HG02943 (cell line): Measurements from ENCODE around the gene PDCD2.
"Not testable (repeated sequence)": the region's sequence is repeated elsewhere in the genome, so short reads cannot be mapped to it uniquely, and the experiment has no call there.

Source experiments
- ATAC-seq: cut with Tn5 transposase; IDR thresholded peaks from one replicate; pipeline ENCODE4 v1.9.1; 2021; ENCODE audit warnings: mild to moderate bottlenecking, low read depth, moderate library complexity; ENCODE audit not compliant: unreplicated experiment

The PDCD2 gene

DNA sequence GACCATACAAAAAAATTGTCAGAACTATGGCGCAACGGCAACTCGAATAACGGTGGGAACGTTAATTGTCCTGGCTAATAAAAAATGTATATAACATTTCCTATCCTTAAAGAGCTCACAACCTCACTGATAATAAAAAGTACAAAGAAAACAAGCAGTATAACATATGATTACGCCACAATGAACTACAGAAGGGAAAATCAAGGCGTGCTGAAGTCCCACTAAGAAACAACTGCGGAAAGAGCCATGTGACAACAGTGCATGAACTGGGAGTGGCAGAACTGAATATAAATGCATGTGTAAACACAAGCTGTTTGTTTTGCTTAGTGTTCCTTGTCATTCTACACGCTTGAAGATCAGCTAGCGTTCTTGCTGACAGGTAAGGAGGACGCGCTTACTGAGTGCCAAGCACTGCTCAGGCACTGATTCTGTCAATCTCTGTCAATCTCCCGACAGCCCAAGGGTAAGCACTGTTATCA is 30.9 kb downstream of the PDCD2 start:
- peak; percentile 30 for ATAC-seq

- ATAC-seq: peak; percentile 59
Measured at GRCh38 chr6:170552765-170553533, 31.5 kb downstream of the PDCD2 start, which contains the start of gene PSMB1. TSS of gene PSMB1 (minus strand) at chr6:170553307. CDS start at chr6:170553242, 65 bp downstream.

GRCh38 chr6:170545405-170545804 is 39.0 kb downstream of the PDCD2 start:
- ATAC-seq: no peak

- ATAC-seq: no peak
Measured at GRCh38 chr6:170542031-170542719, 42.3 kb downstream of the PDCD2 start.

DNA sequence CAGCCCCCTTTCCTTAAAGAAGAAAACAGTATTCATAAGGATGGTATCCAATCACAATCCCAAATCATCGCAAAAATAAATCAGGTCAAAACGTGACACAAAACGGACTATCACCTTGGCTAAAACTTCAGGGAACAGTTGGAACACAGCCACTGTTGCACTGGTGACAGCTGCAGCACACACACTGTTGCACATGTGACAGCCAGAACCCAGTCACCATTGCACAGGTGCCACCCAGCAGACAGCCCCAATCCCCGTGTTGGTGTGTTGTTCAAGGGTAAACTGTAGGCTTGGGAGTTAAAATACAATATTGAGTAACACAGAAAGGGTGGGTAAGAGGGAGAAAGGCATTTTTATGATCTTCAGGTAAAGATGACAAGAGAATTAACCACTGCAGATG is 47.1 kb downstream of the PDCD2 start:
- ATAC-seq: no peak

DNA sequence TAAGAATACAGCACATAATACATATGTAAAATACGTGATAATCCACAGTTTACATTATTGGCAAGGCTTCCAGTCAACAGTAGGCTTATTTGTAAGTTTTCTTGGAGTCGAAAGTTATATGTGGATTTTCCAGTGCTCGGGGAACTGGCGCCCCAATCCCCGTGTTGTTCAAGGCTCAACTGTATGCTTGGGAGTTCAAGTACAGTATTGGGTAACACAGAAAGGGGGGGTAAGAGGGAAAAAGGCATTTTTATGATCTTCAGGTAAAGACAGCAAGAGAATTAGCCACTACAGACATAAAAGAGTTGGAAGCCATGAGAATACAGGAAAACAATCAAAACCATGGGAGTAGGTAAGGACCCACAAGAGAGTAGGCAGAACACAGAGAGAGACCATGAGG is 47.8 kb downstream of the PDCD2 start:
- no peak for ATAC-seq

- no peak for ATAC-seq
Measured at GRCh38 chr6:170535004-170535403, 49.4 kb downstream of the PDCD2 start.

DNA sequence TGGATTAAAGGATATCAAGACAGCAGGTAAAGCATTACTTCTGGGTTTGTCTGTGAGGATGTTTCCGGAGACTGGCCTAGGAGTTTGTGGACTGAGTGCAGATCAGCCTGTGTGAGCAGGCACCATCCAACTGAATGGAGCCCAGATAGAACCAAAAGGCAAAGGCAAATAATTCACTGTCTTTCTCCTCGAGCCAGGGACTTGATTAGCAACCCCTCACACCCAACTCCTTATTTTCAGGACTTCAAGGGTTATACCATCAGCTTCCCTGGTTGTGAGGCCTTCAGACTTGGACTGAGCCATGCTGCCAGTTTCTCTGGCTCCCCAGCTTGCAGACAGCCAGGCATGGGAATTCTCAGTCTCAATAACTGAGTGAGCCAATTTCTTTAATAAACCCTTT is 50.6 kb downstream of the PDCD2 start:
- ATAC-seq: no peak

- ATAC-seq: no peak
Measured at GRCh38 chr6:170532867-170533488, 51.5 kb downstream of the PDCD2 start.

- no peak for ATAC-seq
Measured at GRCh38 chr6:170529839-170530469, 54.5 kb downstream of the PDCD2 start.

DNA sequence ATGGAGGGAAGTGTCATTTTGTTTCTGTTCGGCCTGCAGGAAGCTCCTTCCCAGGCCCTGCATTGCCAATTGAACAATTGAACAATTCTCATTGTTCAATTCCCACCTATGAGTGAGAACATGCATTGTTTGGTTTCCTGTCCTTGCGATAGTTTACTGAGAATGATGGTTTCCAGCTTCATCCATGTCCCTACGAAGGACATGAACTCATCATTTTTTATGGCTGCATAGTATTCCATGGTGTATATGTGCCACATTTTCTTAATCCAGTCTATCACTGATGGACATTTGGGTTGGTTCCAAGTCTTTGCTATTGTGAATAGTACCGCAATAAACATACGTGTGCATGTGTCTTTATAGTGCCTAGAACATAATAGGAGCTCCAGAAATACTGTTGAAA is 56.4 kb downstream of the PDCD2 start:
- ATAC-seq: not testable (repeated sequence)

DNA sequence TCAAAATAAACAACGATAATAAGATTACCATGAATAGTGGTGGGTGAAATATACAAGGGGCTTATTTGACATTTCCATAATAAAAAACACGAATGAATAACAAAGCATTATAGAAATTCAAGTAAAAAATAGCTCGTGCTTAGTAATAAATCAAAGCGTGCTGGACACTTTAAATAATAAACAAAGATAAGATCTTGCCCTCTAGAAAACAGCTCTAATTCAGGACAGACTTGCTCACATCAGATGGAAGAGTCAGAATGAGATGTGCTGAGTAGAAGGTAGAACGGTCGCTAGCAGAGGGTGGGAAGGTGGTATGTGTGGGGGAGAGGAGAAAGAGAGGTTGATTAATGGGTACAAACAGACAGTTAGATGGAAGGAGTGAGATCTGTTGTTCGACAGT is 58.6 kb downstream of the PDCD2 start:
- ATAC-seq: no peak
